MCF 10A (cell line): ENCODE data around the gene TRERF1. TPM values are rescaled to one million over a fixed set of nuclear protein-coding genes. Genes with fewer than 3 reads are reported as not detected.

ENCODE experiments used
- BruUV-seq: library from RNA; stranded (reverse); fragments of 400-500 nt; replicated peaks from 2 replicates; lab custom pipeline; 2021; lab: Mats Ljungman, UMichigan
- CTCF ChIA-PET: fragments of 300-600 bp; sonication (Branson Sonifier 250); formaldehyde crosslinking; extraction: SDS; loops from one replicate; lab custom pipeline; 2021; ENCODE audit warnings: antibody characterized with exemption, inconsistent platforms; lab: Yijun Ruan, JAX
- POLR2A ChIA-PET: fragments of 300-600, 350-650 bp; sonication (Branson Sonifier 250); formaldehyde crosslinking; extraction: SDS; loops from one replicate; lab custom pipeline; 2020; ENCODE audit warnings: antibody characterized with exemption, inconsistent platforms; lab: Yijun Ruan, JAX
- DNase-seq: peaks from one replicate; pipeline ENCODE4 v3.0.0-alpha.2; 2018; ENCODE audit not compliant: unreplicated experiment
- H3K27ac Mint-ChIP-seq: one replicate; pipeline ENCODE4 v1.8.0; 2022; ENCODE audit warnings: mild to moderate bottlenecking, low read depth, mixed read lengths; ENCODE audit not compliant: unreplicated experiment
- H3K27me3 Mint-ChIP-seq: one replicate; pipeline ENCODE4 v1.8.0; 2022; ENCODE audit warnings: mixed read lengths; ENCODE audit not compliant: insufficient read depth, unreplicated experiment
- H3K36me3 Mint-ChIP-seq: one replicate; pipeline ENCODE4 v1.8.0; 2022; ENCODE audit warnings: mild to moderate bottlenecking, moderate library complexity, mixed read lengths; ENCODE audit not compliant: insufficient read depth, unreplicated experiment
- H3K4me1 Mint-ChIP-seq: one replicate; pipeline ENCODE4 v1.8.0; 2022; ENCODE audit warnings: mixed read lengths; ENCODE audit not compliant: insufficient read depth, unreplicated experiment
- H3K4me3 Mint-ChIP-seq: one replicate; pipeline ENCODE4 v1.8.0; 2022; ENCODE audit warnings: mild to moderate bottlenecking, moderate library complexity, mixed read lengths; ENCODE audit not compliant: unreplicated experiment
- H3K9me3 Mint-ChIP-seq: one replicate; pipeline ENCODE4 v1.8.0; 2022; ENCODE audit warnings: mixed read lengths; ENCODE audit not compliant: unreplicated experiment
- intact Hi-C: fragments of 100-400 bp; cut with micrococcal nuclease; formaldehyde crosslinking; loops from 2 replicates; pipeline ENCODE4 v1.14.1; 2022
- total RNA-seq: library from RNA; stranded (reverse); gene quantifications from 2 replicates; pipeline ENCODE4 v1.2.3, GENCODE V29; 2022
- TF ChIP-seq, protein P1 (sequence below): fragments of 200-600 bp; IDR thresholded peaks from one replicate; pipeline ENCODE4 v1.8.0; 2022; ENCODE audit warnings: antibody characterized with exemption, mild to moderate bottlenecking; ENCODE audit not compliant: unreplicated experiment

Gene TRERF1
- total RNA-seq, 1 experiment from 2014 or later = 9.4 TPM

DNA sequence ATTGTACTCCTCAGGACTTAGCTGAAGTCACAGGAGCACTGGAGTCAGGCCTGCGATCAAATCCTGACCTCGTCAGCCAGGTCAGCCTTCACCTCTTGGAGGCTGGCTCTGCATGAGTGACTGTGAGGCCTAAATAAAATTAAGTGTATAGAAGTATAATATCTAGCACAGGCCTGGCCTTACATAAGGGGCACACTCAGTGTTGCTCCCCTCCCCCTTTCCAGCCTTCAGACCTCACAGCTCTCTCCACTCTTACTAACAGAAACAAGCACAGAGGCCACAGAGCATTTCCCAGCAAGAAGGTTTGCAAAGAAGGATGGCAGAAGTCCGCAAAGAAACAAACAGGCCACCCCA, 84.8 kb downstream of the TRERF1 start:
- no peak for DNase-seq
- BruUV-seq = no TSS peak
- Mint-ChIP-seq H3K9me3 (peaks cover 7% of the 10 kb centered on the region), H3K27ac (no peak overlapping the region), H3K27me3 (no peaks in the 10 kb centered on the region), H3K36me3 (peaks cover 26% of the 10 kb centered on the region), H3K4me1 (peaks cover 32% of the 10 kb centered on the region), H3K4me3 (no peak overlapping the region)
- ChIA-PET CTCF (no interaction called here), POLR2A (interaction anchor here (0.9 kb wide), 1 partner anchor 197 kb away, joined by 3 read pairs; the partner anchor contains the start of gene UBR2)
- TF ChIP-seq, protein P1, sequence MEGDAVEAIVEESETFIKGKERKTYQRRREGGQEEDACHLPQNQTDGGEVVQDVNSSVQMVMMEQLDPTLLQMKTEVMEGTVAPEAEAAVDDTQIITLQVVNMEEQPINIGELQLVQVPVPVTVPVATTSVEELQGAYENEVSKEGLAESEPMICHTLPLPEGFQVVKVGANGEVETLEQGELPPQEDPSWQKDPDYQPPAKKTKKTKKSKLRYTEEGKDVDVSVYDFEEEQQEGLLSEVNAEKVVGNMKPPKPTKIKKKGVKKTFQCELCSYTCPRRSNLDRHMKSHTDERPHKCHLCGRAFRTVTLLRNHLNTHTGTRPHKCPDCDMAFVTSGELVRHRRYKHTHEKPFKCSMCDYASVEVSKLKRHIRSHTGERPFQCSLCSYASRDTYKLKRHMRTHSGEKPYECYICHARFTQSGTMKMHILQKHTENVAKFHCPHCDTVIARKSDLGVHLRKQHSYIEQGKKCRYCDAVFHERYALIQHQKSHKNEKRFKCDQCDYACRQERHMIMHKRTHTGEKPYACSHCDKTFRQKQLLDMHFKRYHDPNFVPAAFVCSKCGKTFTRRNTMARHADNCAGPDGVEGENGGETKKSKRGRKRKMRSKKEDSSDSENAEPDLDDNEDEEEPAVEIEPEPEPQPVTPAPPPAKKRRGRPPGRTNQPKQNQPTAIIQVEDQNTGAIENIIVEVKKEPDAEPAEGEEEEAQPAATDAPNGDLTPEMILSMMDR = no peak
- intact Hi-C loops = no loop called here

DNA sequence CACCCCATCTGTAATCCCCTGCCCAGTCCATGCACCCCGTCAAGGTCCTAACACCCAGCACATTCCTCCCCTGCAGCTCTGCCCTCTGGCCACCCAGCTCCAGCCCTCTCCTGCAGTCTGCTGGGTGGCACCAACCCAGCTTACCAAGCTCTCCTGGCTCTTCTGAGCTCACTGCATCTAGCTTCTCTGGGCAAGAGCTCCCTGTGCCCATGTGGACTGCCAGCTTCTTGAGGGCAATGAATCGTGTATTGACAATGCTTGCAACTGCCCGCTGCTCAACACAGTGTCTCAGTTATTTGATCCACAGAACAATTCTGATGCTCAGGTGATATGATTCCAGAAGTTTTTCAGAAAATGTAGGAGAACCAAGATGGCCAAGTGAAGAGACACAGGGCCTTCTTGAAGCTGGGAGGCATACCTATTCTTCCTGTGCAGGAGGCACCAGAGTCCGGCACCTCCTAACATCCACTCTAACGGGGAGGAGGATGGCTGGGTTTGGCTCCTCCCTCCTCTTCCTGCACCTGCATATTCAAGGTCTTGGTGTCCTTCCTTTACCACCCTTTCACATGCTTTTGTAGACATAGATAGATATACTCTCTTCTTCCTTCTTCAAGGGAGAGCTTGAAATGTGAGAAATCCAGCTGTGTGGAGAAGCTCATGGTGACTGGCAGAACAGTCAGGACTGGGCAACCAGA, 85.6 kb downstream of the TRERF1 start:
- Mint-ChIP-seq H3K27ac (peak overlapping the region; percentile 91), H3K4me3 (no peak overlapping the region), H3K9me3 (peaks cover 7% of the 10 kb centered on the region), H3K4me1 (peaks cover 32% of the 10 kb centered on the region), H3K27me3 (no peaks in the 10 kb centered on the region), H3K36me3 (peaks cover 35% of the 10 kb centered on the region)
- intact Hi-C loops = no loop called here
- POLR2A ChIA-PET = interaction anchor here (0.9 to 1.6 kb wide), 2 partner anchors 37 to 198 kb away, joined by 3 to 4 read pairs; partner anchors contain the start of gene UBR2
- no TSS peak for BruUV-seq
- no peak for DNase-seq
- TF ChIP-seq, protein P1 = no peak
- CTCF ChIA-PET = interaction anchor here (0.7 to 1.2 kb wide), 2 partner anchors 27 to 36 kb away, joined by 3 to 5 read pairs; no protein-coding TSS in a partner anchor

DNA sequence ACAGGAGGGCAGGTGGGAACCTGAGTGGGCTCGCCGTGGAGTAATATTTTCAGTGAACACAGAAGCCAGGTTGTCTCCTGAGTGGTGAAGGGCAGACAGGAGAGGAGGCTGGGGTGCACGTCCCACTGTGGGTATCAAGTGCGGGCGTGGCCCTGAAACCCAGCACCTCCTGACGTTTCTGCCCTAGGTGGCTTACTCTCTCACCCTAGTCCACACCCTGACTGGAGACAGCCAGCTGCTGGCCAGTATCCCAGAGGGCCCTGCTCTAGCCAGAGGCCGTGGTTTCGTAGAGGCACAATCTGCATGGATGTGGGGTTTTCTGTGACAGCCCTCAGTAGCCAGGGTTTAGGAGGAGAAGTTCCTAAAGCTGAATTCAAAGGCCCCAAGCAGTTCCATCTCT, 86.7 kb downstream of the TRERF1 start:
- intact Hi-C loops = no loop called here
- POLR2A ChIA-PET = interaction anchor here (1.6 kb wide), 1 partner anchor 38 kb away, joined by 4 read pairs; no protein-coding TSS in a partner anchor
- Mint-ChIP-seq H3K4me3 (no peak overlapping the region), H3K36me3 (peaks cover 37% of the 10 kb centered on the region), H3K27ac (peak overlapping the region; percentile 91), H3K9me3 (peaks cover 7% of the 10 kb centered on the region), H3K27me3 (no peaks in the 10 kb centered on the region), H3K4me1 (peaks cover 32% of the 10 kb centered on the region)
- CTCF ChIA-PET = interaction anchor here (1.2 kb wide), 1 partner anchor 26 kb away, joined by 5 read pairs; no protein-coding TSS in a partner anchor
- TF ChIP-seq, protein P1 = no peak
- BruUV-seq = no TSS peak
- peak; percentile 37 for DNase-seq

DNA sequence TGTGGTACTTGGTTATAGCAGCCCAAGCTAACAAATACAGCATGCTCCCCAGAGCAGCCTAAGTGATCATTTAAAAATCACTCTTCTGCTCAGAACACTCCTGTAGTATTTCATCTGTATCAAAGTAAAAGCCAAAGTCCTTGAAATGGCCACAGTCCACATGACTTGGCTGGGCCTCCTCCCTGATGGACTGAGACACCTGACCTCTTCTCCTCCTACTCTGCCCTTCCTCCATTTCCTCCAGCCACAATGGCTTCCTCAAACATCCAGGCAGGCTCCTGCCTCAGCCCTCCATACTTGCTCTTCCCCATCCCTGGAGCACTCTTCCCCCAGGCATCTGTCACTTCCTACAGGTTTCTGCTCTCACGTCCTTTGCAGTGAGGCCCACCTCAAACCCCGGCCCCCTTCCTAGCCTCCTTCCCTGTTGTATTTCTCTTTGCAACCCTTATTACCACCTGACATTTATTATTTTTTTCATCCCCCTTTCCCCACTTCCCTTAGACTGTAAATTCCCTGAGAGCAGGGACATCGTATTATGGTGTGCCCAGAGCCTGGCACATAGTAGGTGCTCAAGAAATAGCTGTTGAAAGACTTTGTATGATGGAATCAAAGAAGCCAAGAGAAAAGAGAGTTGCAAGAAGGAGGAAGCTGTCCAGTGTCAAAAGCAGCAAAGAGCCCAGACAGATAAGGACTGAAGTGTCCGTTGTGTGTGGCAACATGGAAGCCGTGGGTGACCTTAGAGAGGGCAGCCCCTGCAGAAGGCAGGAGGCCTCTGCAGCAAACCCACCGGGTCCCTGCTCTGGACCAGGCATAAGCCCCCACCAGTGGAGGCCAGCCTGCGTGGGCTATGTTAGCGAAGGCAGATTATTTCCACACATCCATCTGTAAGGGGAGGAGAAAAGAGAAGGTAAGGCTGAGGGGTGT, 87.5 kb downstream of the TRERF1 start:
- TF ChIP-seq, protein P1 = no peak
- H3K27ac Mint-ChIP-seq = no peak overlapping the region
- BruUV-seq = no TSS peak
- peaks cover 39% of the 10 kb centered on the region for H3K36me3 Mint-ChIP-seq
- H3K27me3 Mint-ChIP-seq = no peaks in the 10 kb centered on the region
- ChIA-PET CTCF (no interaction called here), POLR2A (no interaction called here)
- H3K4me3 Mint-ChIP-seq = no peak overlapping the region
- DNase-seq = no peak
- intact Hi-C loops = no loop called here
- peaks cover 25% of the 10 kb centered on the region for H3K4me1 Mint-ChIP-seq
- no peaks in the 10 kb centered on the region for H3K9me3 Mint-ChIP-seq
